Hypothalamus (tissue), 51 donors: ENCODE data around the gene FANCB.

Experiments used
- DNase-seq, 51 donors: peaks; one replicate each; lab custom pipeline; 2025; lab: John Stamatoyannopoulos, UW

FANCB gene

DNA sequence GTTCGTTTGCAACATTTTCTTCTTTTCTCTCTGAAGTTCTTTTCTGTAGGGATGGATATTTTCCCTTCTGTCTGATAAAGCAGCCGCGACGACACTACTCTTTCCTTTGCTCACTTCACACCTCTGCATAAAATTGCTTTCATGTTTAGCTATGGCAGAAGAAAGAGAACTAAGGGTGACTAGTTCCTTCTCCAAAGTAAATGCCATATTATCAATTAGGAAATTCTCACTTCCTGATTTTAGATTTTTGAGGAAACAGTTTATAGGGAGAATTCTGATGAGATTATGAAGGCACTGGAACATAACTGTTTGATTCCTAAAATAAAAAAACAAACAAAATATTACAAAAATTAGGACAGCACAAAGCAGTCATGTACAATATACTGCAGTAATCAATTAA is 29.2 kb downstream of the FANCB start:
- DNase-seq: no peak

DNA sequence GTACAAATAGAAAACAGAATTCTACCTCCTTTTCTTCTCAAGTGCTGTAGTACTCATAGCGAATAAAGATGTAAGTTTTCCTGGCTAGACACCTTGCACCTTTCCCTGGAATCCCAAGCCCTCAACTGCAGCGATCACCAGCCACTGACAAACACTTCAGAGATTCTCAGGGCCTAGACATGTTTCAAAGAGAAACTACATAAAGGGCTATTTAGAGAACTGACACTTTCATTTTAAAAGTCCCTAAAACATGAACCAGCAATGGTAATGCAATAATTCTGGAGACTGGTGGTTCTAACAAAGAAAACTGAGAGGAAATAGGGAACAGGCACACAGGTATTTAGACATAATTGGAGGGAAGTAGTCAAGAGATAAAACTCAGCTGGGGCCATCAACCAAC is 35.7 kb downstream of the FANCB start:
- DNase-seq: no peak

GRCh38 chrX:14832586-14832985 is 40.3 kb downstream of the FANCB start:
- DNase-seq: no peak

DNA sequence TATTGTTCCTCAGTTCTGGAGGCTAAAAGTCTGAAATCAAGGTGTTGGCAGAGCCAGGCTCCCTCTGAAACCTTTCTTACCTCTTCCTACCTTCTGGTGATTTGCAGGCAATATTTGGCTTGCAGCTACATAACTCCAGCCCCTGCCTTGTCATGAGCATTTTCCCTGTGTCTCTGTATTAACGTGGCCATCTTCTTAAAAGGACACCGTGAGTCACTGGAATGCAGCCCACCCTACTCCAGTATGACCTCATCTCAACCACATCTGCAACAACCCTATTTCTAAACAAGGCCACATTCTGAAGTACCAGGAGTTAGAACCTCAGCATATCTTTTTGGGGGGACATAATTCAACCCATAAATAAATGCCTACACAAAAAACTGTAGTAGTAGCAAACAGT is 40.7 kb downstream of the FANCB start:
- no peak for DNase-seq

- DNase-seq: no peak
Observed at GRCh38 chrX:14829643-14830042, 43.2 kb downstream of the FANCB start.

DNA sequence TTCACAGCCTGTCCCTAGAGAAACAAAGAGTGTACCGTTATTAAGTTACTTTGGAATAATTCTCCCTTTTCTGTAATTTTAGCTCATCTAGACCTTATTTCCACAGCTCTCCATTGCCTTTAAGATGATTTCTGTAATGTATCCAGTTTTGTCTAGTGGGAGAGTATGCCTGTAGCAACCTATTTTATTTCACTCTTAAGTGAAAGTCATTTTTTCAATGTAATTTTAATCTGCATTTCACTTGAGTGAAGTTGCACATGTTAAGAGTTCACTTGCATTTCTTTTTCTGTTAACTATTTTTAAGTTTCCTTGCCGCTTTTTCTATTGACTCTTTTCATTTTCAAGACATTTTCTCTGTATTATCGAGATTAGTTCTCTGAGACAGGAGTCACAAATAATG is 46.5 kb downstream of the FANCB start:
- no peak for DNase-seq

DNA sequence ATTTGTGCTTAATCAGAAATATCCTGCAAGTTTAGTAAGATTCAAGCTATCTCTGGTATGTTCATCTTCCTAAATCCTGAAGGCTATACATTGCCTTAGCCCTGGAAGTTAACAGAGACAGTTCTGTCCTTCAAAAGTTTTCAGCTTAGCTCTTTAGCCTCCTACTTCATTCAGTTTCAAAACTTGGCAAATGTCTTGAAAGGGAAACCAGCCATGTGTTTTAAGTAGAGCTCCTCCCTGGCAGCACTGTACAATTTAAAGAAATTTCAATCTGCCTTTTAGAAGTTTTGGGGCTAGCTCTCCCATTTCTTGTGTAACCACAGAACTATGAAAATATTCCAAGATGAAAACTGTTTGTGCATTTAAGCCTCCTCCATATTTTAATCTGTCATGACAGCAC is 47.0 kb downstream of the FANCB start:
- DNase-seq: no peak

- DNase-seq: no peak
Observed at GRCh38 chrX:14819769-14820168, 53.1 kb downstream of the FANCB start.

DNA sequence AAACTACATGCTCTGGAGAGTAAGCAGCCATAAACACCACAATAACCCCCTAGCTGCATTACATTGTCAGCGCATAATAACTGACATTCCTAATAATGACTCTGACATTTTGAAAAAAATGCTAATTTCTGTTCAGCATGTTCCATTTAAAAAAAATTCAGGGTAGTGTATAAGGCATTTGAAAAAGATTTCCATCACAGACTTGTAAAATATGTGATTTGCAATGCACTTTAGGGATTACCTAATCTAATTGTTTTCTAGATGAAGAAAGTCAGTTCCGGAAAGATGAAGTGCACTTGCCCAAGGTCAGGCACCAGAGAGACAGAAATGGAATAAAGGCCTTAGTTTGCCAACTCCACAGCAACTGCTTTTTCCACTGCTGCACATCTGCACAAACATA is 55.3 kb downstream of the FANCB start:
- DNase-seq: no peak

DNA sequence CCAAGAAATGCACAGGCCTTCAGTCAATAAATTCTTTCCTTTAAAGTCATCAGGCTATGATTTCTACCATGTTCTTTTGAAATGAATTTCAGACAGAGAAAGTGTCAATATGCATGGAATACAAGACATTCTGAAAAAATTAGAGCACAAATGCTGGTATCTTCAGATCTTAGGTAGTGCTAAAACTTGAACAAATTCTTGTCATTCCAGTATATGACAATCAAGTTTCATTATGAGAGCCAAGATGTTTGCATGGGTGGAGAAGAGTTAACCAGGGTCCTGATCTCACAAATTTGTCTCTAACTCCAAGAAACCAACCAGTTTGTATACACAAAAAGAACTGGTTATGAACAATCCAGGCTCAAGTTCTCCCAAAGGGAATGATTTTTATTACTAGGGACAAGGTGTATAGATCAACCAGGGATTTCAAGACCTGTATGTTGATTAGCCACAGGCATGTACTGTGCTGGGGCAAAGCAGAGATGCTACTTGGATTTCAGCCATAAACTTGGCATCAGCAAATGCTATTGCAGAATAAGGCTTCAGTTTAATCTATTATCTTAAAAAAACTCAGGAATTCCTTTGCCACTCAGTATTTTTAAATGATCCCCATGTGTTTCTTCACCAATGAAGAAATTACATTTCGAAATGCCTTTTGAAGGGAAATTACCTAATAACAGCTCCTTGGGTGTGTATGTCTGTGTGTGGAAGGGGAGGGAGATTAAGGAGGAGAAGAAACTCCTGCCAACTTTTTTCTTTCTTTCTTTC is 69.7 kb downstream of the FANCB start:
- DNase-seq: no peak

GRCh38 chrX:14801136-14801535 is 71.7 kb downstream of the FANCB start:
- DNase-seq: no peak

- no peak for DNase-seq
Observed at GRCh38 chrX:14798805-14799397, 74.0 kb downstream of the FANCB start.
